ENCODE measurements around the gene NPRL2. TPM values are rescaled to one million over a fixed set of nuclear protein-coding genes. Genes with fewer than 3 reads are reported as not detected.
A peak's percentile ranks its signal among the peaks of the same experiment; 100 is the strongest.

NPRL2 gene
- total RNA-seq, 1 experiment from 2014 or later = 20.6 TPM

DNA sequence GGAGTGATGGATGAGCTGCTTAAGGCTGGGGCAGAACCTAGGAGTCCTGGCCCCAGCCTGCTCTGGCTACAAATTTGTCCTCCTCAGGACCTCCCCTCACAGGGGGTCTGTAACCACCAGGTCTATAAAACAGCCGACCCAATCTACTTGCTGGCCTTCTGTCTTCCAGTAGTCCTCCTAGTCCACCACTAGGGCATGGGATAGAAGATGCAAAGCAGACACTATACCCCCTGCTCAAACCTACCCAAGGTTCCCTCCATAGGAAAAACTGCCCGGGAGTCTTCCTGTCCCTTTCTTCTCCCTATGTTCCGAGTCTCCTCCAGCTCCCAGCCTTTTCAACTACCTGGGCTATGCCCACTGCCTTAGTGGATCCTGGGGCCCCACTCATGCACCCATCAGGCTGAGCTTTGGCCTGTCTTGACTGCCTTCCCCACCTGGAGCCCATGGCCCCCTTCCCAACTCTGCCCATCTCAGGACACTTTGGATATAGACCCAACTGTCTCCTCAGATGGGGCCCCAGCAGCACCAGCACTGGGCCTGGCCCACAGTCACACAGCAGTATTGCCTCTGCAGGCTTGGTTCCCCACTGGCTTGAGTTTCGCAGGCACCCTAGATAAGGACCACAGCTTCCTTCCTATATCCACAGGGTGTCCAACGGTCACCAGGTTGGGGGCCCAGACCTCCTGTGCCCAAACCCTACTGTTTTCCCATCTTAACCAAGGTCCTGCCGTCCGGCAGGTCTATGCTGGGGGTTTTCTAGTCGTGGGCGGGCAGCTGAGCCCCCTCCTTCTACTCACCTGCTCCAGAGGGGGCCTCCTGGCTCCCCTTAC is 52.5 kb downstream of the NPRL2 start:
- no peaks in the 10 kb centered on the region for H3K9me3 Mint-ChIP-seq
- no peak for DNase-seq (ENCODE audit: low spot score)
- no peak for ATAC-seq
- peaks cover 19% of the 10 kb centered on the region for H3K4me1 Mint-ChIP-seq
- H3K36me3 Mint-ChIP-seq = no peaks in the 10 kb centered on the region
- no peaks in the 10 kb centered on the region; the same call in 1 of the 2 replicates for H3K27me3 Mint-ChIP-seq (ENCODE audit: low read depth)
- CTCF ChIA-PET = interaction anchor here (0.8 to 5.9 kb wide), 5 partner anchors 24 to 104 kb away, joined by 3 to 95 read pairs (median 7); partner anchors contain the start of gene HYAL2
- POLR2A ChIA-PET = interaction anchor here (0.6 kb wide), 1 partner anchor 264 kb away, joined by 3 read pairs; no protein-coding TSS in a partner anchor
- TF ChIP-seq ZNF423 (CRISPR knock-in tag; IDR thresholded peaks at IDR 0.05) = no peak
- TF ChIP-seq SMAD3 (CRISPR knock-in tag; IDR thresholded peaks at IDR 0.05; ENCODE audit: borderline replicate concordance) = no peak
- TF ChIP-seq ATF1 (CRISPR knock-in tag; IDR thresholded peaks at IDR 0.05) = no peak
- TF ChIP-seq ZNF317 (CRISPR knock-in tag; IDR thresholded peaks at IDR 0.05; ENCODE audit: borderline replicate concordance, low read depth) = no peak
- TF ChIP-seq JUN (CRISPR knock-in tag; IDR thresholded peaks at IDR 0.05) = no peak
- TF ChIP-seq IRF2 (CRISPR knock-in tag; IDR thresholded peaks at IDR 0.05; ENCODE audit: borderline replicate concordance, low read depth) = no peak
- no peak for TF ChIP-seq STAT6 (CRISPR knock-in tag; conservative IDR thresholded peaks at IDR 0.05; ENCODE audit: low read depth)
- H3K4me3 Mint-ChIP-seq = peak overlapping the region; percentile 97
- H3K27ac Mint-ChIP-seq = no peak overlapping the region

DNA sequence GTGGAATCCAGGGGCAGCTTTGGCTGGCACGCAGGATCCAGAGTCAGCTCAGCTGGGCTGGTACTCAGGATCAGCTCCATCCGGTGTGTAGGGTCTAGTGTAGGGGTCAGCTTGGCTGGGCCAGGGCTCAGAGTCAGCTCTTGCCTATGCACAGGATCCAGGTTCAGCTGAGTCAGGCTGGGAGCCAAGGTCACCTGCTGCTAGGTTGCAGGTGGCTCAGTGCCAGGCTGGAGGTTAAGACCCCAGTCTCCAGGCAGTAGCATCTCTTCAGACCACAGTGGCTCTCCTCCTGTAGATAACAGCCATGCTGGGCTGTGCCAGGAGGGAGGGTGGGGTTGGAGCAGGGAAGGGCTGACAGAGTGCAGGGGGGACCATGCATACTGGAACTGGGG is 53.2 kb downstream of the NPRL2 start:
- POLR2A ChIA-PET = no interaction called here
- Mint-ChIP-seq H3K36me3 (no peaks in the 10 kb centered on the region), H3K27me3 (ENCODE audit: low read depth) (no peaks in the 10 kb centered on the region; the same call in 1 of the 2 replicates), H3K4me1 (peaks cover 18% of the 10 kb centered on the region), H3K4me3 (no peak overlapping the region), H3K27ac (no peak overlapping the region), H3K9me3 (no peaks in the 10 kb centered on the region)
- TF ChIP-seq CREB1 (CRISPR knock-in tag; IDR thresholded peaks at IDR 0.05) (no peak), JUN (CRISPR knock-in tag; IDR thresholded peaks at IDR 0.05) (no peak), ZNF263 (CRISPR knock-in tag; IDR thresholded peaks at IDR 0.05; ENCODE audit: low read depth) (no peak)
- DNase-seq (ENCODE audit: low spot score) (no peak), ATAC-seq (no peak)
- CTCF ChIA-PET = interaction anchor here (0.7 to 1.3 kb wide), 2 partner anchors 37 to 51 kb away, joined by 3 to 5 read pairs; no protein-coding TSS in a partner anchor

Other genes with a start within 250 kb of the NPRL2 start
- gene SEMA3F, start 195.5 kb downstream of the NPRL2 start, total RNA-seq (2021) = 49.0 to 52.0 TPM (median 52.0 TPM) in 3 replicates
- 0.13 to 0.39 TPM (median 0.14 TPM) in 3 replicates for gene GNAT1, start 159.2 kb downstream of the NPRL2 start, total RNA-seq (2021)
- 0.90 to 1.6 TPM (median 1.3 TPM) in 3 replicates for gene SLC38A3, start 145.5 kb downstream of the NPRL2 start, total RNA-seq (2021)
- gene GNAI2, start 114.6 kb downstream of the NPRL2 start, total RNA-seq (2021) = 181 to 185 TPM (median 185 TPM) in 3 replicates
- gene SEMA3B, start 81.6 kb downstream of the NPRL2 start, total RNA-seq (2021) = 7.3 to 9.0 TPM (median 8.7 TPM) in 3 replicates
- gene LSMEM2, start 71.7 kb downstream of the NPRL2 start, total RNA-seq (2021) = 0.41 to 0.60 TPM (median 0.57 TPM) in 3 replicates
- gene IFRD2, start 58.3 kb downstream of the NPRL2 start, total RNA-seq (2021) = 63.2 to 92.0 TPM (median 75.6 TPM) in 3 replicates
- gene HYAL3, start 51.4 kb downstream of the NPRL2 start, total RNA-seq (2021) = 2.9 to 3.8 TPM (median 3.2 TPM) in 3 replicates
- 13.7 to 17.3 TPM (median 13.7 TPM) in 3 replicates for gene NAA80, start 51.4 kb downstream of the NPRL2 start, total RNA-seq (2021)
- 3.4 to 3.8 TPM (median 3.5 TPM) in 3 replicates for gene HYAL1, start 47.2 kb downstream of the NPRL2 start, total RNA-seq (2021)
- gene HYAL2, start 28.0 kb downstream of the NPRL2 start, total RNA-seq (2021) = 58.0 to 65.6 TPM (median 62.9 TPM) in 3 replicates
- gene TUSC2, start 22.6 kb downstream of the NPRL2 start, total RNA-seq (2021) = 34.7 to 41.1 TPM (median 38.0 TPM) in 3 replicates
- gene RASSF1, start 9.9 kb downstream of the NPRL2 start, total RNA-seq (2021) = 13.2 to 14.5 TPM (median 14.5 TPM) in 3 replicates
- gene ZMYND10, start 5.0 kb downstream of the NPRL2 start, total RNA-seq (2021) = 0.46 to 0.80 TPM (median 0.74 TPM) in 3 replicates
- 9.8 to 12.0 TPM (median 11.3 TPM) in 3 replicates for gene CYB561D2, start 87 bp upstream of the NPRL2 start, total RNA-seq (2021)
- 26.7 to 30.0 TPM (median 28.4 TPM) in 3 replicates for gene TMEM115, start 8.7 kb upstream of the NPRL2 start, total RNA-seq (2021)
- gene CACNA2D2, start 152.9 kb upstream of the NPRL2 start, total RNA-seq (2021) = 22.0 to 23.4 TPM (median 22.3 TPM) in 3 replicates
- 11.5 to 14.0 TPM (median 12.1 TPM) in 3 replicates for gene C3orf18, start 217.0 kb upstream of the NPRL2 start, total RNA-seq (2021)
- gene HEMK1, start 218.7 kb upstream of the NPRL2 start, total RNA-seq (2021) = 15.2 to 20.9 TPM (median 15.8 TPM) in 3 replicates

All from WTC11 (cell line).